Activated CD4-positive, alpha-beta T cell treated with anti-CD3 and anti-CD28 coated beads, Interleukin-2, Interleukin-6, amounts not matched to agents 100 ng/mL and 50 ng/mL, durations not matched to agents 16 hours and 8 hours (primary cell): Measurements from ENCODE around the gene GKN1.

Experiments used
- DNase-seq: peaks from one replicate; pipeline ENCODE4 v3.0.0-alpha.2; 2020

The GKN1 gene

DNA sequence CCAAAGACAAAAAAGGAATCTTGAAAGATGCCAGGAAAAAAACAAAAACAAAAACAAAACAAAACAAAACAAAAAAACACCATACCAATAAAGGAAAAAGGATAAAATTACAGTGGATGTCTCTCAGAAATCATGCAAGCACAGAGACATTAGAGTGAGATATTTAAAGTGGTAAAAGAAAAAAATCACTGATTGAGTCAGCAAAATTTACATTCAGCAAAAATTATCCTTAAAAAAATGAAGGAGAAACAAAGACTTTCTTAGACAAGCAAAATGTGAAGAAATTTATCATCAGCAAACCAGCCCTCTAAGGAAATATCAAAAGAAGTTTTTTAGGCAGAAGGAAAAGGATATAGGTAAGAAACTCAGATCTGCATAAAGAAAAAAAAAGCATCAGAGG, 10.2 kb upstream of the GKN1 start:
- DNase-seq, result no peak

DNA sequence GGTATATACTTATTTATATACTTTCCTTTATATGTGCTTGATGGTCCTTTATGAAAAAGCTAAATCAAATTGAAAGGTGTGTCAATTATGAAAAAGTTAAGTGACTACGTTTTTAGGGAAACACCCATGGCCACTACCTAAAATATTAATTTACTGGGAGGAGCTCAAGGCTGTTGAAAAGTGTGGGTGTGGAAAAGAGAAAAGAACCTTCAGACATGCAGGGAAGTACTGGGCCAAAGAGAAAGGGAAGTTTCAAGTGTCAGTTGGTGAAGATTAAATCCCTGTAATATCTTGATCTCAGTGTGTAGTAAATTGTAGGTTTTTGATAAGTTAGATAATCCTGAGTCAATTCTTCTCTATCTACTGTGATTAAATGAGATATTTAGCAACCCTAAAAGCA, 6.2 kb upstream of the GKN1 start:
- no peak for DNase-seq

DNA sequence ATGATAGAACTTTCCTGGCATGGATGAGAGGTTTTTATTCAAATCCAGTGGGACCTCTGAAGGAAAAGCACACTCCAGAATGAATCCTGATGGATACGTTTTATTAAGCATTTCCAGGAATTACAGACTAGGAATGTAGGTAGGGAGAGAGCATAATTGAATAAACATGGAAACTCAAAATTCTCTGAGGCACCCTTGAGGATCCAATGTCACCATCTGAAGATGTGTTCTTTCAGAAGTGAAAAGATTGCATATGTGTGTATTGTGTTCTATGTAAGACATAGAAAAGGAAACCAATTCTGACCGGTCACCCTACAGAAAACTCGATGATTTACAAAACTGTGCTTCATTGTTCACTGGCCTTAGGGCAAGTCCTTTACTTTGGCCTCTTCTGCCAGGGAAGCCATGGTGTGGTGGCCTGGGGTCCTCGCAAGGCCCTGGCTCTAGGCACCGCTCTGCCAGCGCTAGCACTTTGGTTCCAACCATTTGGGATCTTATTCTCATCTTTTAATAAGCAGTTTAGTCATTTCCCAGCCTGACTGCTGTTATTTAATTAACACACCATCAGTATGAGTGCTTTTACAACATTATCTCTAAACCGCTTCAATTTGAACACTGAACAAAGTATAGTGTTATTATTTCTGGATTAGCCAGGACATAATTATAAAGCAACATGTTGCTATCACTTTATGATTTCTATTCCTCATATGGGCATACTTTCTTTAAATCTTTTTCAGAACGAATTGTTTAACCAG, 4.5 kb upstream of the GKN1 start:
- DNase-seq, result no peak

DNA sequence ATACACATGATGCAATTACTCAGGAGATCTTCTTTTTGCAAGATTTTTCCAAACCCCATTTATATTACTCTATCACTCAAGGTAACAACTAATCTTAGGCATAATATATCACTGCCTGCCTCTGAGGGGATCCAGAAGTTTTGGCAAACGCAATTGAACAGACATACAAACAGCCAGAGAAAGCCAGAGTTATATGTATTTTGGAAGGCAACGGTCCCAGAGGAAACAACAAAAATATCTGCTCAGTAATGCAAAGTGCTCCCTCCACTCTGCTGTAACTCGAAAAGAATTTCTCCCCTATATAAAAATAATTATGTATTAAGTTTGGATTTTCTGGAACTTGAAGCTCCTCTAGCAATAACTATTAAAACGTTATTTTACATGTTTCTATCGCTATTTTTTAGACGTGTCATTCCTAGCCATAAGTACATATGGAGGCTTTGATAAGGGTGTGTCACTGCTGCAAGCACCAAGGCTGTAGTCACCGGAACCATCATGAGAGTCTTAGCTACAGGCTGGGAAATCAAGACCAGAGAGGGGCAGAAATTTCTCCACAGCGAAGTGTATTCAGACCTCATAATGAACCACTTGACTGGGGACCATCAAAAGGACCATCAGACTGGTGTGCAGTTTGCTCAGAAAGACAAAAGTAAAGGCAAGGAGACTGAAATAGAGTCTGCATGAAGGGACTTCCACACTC, 3.7 kb upstream of the GKN1 start:
- no peak for DNase-seq

DNA sequence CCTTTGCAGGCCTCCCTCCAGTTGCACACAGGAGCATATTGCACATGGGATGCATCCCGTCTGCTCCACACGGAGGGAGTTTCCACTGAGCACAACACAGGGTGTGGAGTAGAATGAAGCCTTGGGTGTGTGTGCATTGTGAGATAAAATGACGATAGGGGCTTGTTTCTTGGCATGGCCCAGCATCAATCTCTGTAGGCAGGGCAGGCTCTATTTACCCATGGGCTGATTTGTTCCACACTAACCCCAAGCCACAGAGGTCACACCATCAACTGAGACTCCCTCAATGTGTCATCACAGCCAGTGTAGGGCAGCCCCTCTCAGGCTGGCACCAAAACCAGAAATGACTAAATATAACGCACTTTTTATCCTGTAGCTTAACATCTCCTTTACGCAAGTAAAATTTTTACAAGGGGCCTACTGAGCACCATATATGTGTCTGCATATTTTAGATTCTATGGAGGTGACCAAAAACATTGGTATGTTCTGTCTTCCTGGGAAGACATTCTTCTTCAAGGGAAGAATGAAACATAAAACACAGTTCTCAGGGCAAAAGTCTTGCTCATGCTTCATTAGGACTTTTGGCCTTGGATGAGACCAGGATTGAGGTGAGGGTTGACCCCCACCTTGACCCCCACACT, 2.7 kb upstream of the GKN1 start:
- DNase-seq, result peak; percentile 35

DNA sequence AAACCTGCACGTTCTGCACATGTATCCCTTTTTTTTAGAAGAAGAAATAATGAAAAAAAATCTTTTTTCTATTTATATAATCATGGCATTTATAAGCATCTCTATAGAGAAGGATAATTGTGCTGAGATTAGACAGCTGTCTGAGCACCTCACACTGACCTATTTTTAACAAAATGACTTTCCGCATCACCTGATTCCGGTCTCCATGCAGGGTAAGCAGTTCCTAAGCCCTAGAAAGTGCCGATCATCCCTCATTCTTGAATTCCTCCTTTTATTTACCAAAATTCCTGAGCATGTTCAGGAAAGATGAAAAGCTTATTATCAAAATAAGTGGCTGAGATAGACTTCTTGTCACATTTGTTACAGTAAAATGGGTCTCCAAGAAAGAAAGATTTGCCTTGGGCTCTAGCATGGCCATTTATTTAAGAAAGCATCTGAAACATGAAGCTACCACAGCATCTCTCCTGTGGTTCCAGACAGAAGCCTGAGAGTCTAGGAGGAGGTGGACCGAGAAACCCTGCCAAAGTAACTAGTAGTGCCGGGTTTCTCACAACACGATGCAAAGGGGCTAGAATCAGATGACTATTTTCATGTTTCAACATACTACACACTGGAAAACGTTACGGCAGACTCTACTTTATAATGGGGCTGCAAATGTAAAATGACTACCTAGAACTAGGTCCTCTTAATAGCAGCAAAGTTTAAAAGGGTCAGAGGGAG, 670 bp downstream of the GKN1 start:
- no peak for DNase-seq

DNA sequence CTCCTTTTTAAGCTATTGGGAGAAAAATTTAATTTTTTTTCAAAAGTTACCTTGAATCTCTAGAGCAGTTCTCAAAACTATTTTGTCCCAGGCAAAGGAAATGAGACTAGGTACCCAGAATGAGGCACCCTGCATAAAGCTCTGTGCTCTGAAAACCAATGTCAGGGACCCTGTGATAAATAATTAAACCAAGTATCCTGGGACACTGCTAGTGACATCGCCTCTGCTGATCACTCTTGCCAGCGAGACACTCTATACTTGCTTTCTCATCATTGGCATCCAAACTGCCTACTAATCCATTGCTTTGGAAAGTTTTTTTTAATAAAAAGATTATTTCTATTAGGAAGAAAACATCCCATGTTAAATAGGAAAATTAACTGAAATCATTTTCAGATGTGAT, 1.4 kb downstream of the GKN1 start:
- DNase-seq, result no peak

DNA sequence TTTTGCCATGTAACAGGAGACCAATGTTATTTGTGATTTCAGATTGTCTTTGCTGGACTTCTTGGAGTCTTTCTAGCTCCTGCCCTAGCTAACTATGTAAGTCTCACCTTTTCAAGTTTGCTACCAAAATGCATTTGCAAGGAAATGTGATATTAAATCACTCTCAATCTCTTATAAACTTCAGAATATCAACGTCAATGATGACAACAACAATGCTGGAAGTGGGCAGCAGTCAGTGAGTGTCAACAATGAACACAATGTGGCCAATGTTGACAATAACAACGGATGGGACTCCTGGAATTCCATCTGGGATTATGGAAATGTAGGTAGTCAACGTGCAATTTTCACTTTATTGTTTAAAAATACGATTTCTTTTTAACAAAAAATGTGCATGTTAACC, 3.0 kb downstream of the GKN1 start:
- no peak for DNase-seq

DNA sequence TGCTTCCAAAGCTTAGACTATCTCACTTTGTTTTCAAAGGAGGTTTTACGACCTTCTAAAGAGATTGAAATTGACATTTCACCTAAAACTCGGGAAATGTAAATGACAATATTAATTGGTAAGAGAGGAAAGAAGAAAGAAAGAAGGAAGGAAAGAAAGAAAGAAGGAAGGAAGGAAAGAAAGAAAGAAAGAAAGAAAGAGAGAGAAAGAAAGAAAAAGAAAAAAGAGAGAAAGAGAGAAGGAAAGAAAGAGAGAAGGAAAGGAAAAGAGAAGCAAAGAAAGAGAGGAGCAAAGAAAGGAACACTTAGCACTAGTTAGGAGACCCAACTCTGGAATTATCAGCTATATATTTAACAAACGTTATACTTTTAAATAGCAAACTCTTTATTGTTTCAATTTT, 3.7 kb downstream of the GKN1 start:
- no peak for DNase-seq

DNA sequence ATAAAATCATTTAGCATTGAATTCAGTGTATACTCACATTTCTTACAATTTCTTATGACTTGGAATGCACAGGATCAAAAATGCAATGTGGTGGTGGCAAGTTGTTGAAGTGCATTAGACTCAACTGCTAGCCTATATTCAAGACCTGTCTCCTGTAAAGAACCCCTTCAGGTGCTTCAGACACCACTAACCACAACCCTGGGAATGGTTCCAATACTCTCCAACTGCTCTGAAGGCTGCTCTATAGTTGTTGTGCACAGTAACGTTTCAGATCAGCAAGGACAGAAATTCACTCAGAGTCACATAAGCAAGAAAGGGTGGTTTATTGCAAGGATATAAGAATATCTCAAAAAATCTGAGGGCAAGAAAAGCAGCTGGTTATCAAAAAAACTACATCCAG, 6.5 kb downstream of the GKN1 start:
- no peak for DNase-seq

DNA sequence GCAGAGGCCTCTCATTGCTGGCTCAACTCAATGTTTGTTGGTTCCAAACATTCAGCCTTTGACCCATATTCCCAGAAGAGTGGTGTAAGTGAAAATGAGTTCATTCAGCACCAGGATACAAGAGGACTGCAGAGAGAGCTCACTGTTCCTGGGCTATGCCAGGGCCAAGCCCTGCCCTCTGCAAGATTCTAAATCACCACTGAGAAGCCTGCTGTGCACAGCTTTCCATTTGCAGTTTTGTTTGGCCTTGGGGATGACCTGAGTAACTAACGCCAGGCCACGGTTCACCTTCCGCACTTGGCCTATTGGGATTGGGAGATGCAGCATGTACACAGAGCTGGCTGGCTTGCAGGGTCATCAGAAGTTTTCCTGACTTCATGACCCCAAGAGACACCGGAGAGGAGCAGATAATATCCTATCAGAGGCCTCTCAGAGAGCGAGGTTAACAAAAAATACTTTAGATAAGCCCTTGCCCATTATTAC, 12.6 kb downstream of the GKN1 start:
- DNase-seq, result no peak

DNA sequence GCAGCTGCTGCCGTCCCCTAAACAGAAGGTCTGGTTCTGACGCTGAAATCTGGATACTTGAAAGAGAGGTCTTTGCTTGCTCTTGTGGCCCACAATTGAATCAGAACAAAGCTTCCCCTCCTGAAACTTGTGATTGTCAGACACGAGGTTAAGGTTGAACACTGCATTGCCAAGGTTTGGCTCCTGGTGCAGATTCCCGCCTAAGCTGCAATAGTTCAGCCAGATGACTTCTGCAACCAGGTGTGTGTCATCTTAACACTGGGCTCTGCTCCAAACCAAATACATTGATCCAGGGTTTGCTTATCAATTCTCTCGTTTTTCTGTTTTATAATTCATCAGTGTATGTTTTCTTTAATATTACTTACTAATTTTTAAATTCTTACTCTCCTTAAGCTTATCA, 14.6 kb downstream of the GKN1 start:
- no peak for DNase-seq

DNA sequence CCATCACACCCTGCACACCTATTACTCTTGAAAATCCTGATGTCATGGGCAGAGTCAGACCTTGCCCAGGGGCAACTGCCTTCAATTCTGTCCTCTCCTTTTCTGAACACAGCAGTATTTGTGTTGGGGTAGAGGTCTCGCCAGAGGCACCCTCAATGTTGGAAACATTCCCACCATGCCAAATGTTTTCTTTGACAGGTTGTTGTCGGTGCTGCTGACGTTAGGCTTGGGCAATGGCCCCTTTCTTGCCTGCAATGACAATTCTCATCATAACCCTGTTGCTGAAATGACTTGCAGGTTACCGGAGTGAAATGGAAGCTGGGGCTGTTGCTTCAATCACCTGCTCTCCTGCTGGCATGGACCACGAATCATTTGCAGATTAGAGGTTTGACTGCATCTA, 17.9 kb downstream of the GKN1 start:
- DNase-seq, result no peak

DNA sequence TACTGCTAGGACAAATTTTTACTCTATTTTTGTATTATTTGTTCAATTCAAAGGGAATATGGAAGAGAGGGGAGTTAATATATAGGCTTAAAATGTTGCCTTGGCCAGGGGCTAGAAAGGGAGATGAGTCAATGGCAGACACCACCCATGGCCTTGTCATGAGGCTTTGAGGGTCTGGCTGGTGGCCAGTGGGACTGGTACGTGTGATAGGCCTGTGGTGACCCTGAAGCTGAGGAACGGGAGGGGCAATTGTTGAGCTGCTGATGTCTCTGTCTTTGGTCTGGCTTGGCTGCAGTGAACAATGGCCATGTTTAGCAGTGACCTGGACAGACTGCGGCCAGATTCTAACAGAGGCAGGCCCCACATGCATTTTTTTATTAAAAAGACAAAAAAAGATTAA, 18.5 kb downstream of the GKN1 start:
- no peak for DNase-seq

DNA sequence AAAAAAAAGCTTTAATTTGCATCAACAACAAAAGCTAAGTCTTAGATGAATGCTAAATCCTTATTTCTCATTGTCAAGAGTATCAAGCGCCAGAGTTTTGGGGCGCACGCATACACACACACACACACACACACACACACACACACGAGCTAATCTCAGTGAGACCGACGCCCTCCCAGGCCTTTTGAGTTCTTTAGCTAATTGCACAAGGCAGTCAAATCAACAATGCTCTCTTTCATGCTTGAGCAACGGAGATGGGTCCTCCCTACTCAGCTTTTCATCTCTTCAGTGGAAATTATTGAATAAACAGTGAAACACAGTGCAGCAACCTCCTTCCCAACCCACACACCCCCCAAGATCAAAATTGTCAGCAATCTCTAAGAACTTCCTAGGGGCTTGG, 19.2 kb downstream of the GKN1 start:
- no peak for DNase-seq

DNA sequence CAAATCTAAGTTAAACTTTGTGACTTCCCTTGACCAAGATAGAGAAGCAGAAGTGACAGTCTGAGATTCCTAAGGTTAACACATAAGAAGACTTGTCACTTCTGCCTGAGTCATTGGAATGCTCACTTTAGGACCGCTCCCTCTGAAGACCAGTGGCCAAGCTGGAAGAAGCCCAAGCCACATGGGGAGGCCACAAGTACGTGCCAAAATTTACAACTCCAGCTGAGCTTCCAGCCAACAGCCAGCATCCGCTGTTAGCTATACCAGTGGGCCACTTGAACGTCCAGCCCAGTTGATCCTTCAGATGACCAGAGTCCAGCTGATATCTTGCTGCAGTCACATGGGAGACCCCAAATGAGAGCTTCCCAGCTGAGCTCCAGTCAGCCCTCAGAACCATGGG, 20.4 kb downstream of the GKN1 start:
- no peak for DNase-seq

DNA sequence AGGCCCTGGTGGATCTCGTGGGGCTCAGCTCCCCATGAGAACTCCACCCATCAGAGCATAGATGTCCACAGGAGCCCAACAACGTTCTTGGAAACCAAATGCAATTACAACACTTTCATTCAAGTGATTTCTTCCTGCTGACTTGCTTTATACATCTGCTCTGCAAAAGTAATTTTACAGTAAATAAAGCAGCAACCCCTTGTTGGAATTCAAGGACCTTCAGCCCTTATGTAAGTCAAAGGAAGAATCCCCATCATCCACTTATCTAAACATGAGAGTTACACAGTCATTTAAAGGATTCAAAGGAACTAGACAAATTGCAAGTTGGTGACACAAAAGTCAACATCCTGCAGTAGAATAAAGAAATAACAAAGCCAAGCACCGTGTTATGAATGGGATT, 21.5 kb downstream of the GKN1 start:
- no peak for DNase-seq

DNA sequence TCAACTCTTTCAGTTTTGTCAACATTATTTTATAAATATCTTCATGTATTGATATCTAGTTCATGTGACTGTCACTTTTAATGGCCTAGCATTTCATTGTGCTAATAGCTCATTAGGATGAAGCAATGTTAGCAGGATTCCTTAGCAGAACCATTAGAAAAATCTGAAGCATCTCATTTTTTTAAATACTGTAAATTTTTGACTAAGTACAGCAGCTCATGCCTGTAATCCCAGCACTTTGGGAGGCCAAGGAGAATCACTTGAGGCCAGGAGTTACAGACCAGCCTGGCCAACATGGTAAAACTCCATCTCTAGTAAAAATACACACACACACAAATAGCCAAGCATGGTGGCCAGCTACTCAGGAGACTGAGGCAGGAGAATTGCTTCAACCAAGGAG, 23.0 kb downstream of the GKN1 start:
- DNase-seq, result no peak

DNA sequence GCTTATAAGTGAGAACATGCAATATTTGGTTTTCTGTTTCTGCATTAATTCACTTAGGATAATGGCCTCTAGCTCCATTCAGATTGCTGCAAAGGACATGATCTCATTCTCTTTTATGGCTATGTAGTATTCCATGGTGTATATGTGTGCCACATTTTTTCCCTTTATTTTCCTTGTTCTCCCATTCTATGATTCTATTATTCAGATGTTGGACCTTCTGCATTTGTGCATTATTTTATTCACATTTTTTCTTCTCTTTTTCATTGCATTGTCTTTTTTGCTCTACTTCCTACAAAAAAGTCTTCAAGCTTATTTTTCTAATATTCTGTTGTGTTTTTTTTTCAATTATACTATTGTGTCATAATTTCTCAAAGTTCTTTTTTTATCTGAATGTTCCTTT, 27.4 kb downstream of the GKN1 start:
- no peak for DNase-seq

DNA sequence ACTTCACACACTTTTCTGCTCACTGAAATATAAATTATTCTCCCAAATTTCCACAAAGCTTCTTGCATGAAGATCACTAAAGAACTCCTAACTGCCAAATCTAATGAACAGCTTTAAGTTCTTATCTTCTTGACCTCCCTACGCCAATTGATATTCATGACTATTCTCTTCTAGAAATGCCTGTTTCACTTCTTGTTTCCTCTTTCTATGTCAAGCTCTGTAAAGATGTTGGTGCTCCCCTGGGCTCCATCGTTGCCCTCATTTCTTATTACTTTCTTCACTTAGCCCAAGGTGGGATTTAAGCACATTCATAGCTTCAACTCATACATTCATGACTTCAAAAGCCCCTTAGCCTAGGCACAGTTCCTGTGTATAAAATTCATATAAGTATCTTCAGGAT, 29.3 kb downstream of the GKN1 start:
- no peak for DNase-seq

DNA sequence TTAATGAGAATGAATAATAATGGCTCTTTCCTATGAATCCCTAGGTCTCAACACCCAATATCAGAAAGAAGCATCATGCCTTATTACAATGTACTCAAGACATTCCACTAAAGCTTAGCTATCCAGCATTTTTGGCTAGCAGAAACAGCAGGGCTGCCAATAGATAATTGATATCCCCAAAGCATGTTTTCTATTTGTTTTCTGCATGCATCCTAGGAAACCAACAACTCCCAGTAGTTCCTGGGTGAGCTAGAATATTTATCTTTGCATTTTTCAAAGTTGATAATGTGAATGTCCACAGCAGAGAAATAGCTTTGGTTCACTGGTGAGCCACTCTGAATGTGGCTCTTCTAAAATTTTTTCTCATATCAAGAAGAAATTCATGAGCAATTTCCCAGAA, 32.7 kb downstream of the GKN1 start:
- no peak for DNase-seq

DNA sequence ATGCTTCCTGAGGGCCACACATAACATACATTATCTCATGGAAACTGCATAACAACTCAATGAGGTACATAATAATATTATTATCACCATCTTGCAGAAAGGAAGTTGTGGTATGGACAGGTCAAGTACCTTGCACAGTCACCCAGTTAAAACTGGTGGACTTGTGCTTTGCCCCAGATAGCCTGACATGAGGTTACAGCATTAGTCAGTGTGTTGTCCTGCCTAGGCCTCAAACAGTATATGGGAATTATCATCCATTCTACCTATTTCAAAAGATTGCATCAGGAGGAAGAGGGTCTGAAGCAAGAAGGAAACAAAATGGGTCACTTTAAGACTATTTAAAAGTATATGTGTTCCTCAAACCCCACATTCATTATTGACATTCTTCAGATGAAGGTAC, 33.2 kb downstream of the GKN1 start:
- DNase-seq, result no peak

DNA sequence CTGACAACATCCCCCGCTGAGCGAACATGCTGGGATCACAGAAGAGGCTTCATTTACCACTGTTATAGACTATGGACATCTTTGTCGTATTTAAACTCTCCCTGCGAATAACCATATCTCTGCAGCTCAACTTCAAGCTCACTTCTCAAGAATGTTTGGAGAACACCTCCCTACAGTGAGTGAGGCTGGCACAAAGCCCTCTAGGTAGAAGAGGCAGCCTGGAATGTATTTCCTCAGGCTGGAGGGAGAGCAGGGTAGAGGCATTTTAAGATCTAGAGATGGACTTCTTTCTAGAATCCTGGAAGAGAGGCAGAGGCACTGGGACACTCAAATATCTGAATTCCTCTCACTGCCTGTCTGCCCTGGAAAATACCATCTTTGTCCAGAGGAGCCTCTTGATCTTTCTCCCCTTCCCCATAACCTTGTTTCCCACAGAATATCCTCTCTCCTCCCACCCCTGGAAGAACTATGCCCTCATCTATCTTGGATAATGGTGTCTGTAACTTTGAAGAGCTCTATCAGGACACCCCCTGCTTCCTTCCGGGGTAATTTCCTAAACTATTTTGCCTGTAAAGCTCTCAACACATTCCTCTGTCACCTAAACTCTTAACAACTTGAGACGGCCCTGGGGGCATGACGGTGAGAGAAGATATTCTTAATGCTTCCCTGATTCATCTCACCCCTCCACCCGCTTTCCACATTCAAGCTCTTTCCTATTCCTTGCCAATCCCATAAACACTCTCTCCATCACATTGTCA, 36.2 kb downstream of the GKN1 start:
- no peak for DNase-seq
